Mucosa of gallbladder (tissue), 1 donor: ENCODE data around the gene TTC39B. TPM values are rescaled to one million over a fixed set of nuclear protein-coding genes. Genes with fewer than 3 reads are reported as not detected.
"Not testable (repeated sequence)": the region's sequence is repeated elsewhere in the genome, so short reads cannot be mapped to it uniquely, and the experiment has no call there.

Source experiments
- DNase-seq: peaks from one replicate; pipeline ENCODE4 v3.0.0-alpha.2; 2020; ENCODE audit warnings: low spot score
- total RNA-seq: library from RNA; stranded (reverse); gene quantifications from one replicate; pipeline ENCODE4 v1.2.1, GENCODE V29; 2021
- donor health status: DM: no; HTN: no; CAD: no.

The TTC39B gene
- total RNA-seq, result 30.2 TPM

DNA sequence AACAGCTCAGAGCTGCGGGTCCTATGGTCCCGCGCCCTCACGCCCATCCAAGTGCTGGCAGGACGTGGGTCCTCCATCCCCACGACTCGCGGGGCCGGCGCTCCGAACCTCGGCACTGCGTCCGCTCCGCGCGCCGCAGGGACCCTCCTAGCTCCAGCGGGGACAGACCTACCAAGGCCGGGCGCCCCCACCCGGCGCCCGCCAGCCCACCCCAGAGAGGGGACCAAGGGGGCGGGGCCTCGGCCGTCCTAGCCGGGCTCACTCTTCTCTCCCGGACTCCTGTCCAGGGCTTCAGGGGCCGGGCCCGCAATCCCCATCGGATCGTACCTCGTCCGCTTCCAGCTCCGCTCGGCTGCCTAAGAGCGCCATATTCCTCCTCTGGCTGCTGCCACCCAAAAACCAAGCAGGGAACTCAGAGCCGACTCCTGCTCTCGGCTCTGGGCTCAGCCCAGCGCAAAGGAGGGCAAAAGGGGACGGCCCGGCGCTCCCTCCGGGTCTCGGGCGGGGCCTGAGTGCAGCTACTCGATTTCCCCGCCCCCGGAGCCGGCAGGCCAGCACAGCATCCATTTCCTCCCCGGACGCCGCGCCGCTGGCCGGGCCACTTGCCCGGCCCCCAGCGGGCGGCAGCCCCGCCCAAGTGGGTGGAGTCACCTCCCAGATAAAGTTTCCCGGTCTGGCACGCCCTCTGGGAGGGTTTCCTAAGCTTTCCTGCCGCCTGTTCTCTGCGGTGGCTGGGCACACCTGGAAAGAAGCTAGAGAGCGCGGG, at the start of gene TTC39B:
Gene TTC39B (minus strand): TSS at position 460 of the 766 bp plus-strand sequence. CDS start 91 bp downstream, at position 369.
- peak; percentile 93 for DNase-seq

DNA sequence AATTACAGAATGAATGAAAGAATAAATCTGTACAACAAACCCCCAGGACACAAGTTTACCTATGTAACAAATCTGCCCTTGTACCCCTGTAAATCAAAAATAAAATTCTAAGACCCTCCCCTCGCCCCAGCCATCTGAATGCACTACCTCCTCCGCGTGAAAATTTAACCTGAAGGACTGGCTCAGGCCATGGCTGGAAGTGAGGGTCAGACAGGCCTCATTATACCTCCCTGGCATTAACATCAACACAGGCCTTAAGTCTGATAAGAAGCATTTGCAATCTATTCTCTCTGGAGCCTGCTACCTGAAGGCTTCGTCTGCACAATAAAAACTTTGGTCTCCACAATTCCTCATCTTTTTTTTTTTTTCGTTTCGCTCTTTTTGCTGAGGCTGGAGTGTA, 48.7 kb upstream of the TTC39B start:
- DNase-seq, result no peak

GRCh38 chr9:15354713-15355112, 47.7 kb upstream of the TTC39B start:
- DNase-seq, result no peak

GRCh38 chr9:15353892-15354291, 46.9 kb upstream of the TTC39B start:
- DNase-seq, result no peak

DNA sequence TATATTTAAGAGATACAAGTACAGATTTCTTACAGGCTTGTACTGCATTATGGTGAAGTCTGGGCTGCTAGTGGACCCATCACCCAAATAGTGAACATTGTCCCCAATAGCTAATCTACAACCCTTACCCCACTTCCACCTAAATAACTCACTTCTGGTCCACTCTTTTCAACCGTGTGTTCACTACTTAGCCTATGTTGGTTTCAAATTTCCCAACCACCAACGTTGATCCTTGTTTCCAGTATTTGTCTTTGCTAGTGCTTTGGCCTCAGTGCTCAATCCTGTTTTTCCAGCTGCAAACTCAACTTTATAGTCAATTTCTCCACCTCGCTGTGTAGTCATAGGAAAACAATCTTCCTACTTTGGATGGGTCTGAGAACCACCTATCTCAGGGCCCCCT, 45.3 kb upstream of the TTC39B start:
- DNase-seq, result no peak

DNA sequence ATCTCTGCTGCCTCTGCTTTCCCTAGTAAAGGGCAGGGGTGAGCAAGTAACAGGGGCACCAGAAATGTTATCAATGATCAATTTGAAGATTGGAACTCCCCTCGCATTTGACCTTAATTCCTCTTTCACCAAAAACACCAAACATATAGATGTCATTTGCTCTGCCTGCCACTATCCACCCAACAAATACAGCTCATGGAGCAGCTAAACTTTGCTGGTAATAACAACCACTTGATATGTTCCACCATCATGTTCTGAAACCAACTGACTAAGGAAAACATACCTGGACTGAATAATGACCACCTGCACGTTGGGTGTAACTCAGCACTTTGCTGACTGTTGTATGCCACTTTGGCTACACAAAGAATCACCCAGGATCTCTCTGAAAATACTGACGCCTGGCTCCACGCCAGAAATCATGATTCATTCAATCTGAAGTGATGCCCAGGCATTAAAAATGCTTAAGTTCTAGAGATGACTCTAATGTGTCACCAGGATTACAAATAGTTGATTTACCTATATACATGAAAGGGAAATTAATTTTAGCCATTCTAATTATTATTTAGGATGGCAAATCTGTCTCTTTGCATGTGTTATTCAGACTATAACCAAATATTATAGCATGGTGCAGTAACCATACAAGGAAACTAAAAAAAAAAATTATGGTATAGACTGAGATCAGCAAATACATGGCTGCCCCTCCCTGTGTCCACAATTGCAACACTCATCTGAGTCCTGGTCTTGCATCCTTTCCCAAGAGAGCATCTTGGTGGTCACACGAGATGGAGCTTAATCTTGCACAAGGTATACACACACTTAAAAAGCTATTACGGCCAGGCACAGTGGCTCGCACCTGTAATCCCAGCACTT, 43.1 kb upstream of the TTC39B start:
- DNase-seq, result peak; percentile 45

GRCh38 chr9:15346837-15347236, 39.8 kb upstream of the TTC39B start:
- no peak for DNase-seq

GRCh38 chr9:15344191-15344590, 37.2 kb upstream of the TTC39B start:
- DNase-seq, result no peak

- peak; percentile 56 for DNase-seq
Observed at GRCh38 chr9:15333376-15333881, 26.4 kb upstream of the TTC39B start.

DNA sequence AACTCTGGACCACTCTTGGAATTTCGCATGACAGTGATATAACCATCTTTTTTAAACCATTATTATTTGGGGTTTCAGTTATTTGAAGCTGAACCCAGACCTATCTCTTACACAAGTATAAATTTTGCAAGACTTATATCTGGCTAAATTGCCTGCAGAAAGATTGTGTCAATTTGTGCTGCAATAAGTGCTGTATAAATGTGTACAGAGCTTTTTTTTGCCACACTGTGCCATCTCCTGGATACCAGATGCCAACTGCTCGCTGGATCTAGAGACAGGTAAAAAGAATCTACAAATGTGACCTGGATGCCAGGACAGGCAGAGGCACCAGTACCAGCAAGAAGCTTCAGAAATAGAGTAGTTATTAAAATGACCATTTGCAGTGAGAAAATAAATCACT, 25.9 kb upstream of the TTC39B start:
- no peak for DNase-seq

GRCh38 chr9:15329539-15330109, 22.6 kb upstream of the TTC39B start:
- DNase-seq, result no peak

- DNase-seq, result no peak
Observed at GRCh38 chr9:15328946-15329345, 21.9 kb upstream of the TTC39B start.

- DNase-seq, result not testable (repeated sequence)
Observed at GRCh38 chr9:15322695-15323094, 15.7 kb upstream of the TTC39B start.

DNA sequence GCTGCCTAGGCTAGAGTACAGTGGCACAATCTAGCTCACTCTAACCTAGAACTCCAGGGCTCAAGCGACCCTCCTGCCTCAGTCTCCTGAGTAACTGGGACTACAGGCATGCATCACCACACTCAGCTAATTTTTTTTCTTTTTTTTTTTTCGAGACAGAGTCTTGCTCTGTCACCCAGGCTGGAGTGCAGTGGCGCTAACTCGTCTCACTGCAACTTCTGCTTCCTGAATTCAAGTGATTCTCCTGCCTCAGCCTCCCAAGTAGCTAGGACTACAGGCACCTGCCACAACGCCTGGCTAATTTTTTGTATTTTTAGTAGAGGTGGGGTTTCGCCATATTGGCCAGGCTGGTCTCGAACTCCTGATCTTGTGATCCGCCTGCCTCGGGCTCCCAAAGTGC, 12.6 kb upstream of the TTC39B start:
- not testable (repeated sequence) for DNase-seq

- DNase-seq, result no peak
Observed at GRCh38 chr9:15317836-15318235, 10.8 kb upstream of the TTC39B start.

DNA sequence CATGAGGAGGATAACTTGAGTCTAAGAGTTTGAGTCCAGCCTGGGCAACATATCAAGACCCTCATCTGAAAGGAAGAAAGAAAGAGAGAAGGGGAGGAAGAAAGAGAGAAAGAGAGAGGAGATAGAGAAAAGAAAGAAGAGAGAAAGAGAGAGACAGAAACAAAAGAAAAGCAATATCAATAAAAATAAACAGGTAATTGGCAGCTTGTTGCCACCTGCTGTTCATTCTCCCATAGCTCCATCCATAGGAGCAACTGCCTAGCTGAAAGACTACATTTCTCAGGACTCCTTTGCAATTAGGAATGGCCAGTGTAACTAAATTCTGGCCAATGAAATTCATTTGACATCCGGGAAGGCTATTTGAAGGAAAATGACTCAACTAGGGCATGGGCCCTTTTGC, 4.6 kb upstream of the TTC39B start:
- DNase-seq, result no peak

DNA sequence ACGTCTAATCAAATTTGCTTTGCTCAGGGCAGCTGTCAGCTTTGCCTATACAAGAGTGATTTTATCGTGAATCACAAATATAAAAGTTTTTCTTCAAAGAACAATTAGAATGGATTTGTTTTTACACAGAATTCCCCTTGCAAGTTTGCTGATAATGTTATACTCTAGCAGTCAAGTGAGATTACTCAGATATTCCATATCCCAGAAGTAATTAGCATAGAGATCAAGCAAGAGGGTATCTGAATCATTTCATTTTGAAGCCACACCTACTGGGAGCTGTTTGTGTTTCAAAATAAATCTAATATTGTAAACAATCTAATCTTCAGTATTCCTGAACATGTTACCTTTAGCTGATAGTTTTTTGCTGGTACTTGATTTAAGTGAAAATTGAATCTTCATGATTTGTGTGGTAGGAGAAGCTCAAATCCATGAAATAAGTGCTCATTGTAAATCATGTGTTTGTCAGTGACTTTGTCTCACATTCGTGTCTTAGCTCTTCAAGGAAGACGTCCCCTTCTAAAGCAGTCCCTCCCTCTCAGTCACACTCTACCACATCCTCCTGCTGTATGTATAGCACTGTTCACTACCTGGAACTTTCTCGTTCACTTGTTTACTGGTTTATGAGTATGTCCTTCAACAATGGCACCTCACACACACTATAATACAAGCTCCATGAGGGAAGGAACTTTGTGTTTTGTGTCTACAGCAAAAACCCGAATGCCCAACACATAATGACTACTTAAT, 3.3 kb upstream of the TTC39B start:
- no peak for DNase-seq

- DNase-seq, result no peak
Observed at GRCh38 chr9:15308511-15308910, 1.5 kb upstream of the TTC39B start.

- DNase-seq, result no peak
Observed at GRCh38 chr9:15307523-15307841, 466 bp upstream of the TTC39B start.

DNA sequence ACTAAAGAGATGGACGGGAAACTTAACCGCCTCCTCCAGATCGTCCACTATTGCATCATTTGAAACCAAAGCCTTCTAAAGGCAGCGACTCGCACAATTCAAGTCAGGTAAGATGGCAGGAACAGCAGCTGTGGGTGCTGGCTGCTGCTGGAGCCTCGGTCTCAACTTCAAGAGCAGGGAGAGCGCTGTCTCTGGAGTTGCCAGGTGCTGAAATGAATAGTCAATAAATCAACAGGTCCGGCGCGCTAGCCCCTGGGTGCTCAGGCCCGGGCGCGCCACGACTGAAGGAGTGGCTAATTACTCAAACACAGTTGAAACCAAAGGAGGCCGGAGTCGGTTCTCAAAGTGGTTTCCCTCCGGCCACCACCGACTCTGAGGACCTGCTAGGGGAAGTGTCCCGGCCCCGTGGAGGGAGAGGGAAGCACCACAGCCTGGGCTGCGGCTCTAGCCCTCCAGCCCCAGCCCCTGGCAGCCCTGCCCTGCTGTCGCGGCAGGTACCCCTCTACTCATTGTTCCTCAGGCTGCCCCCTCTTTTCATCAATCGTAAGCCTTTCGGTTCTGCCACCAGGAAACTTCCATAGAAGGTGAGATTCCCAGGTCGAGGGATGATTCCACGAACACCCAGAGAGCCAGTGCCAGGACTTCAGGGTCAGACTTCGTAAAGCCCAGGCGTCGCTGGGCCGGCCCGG, 804 bp downstream of the TTC39B start:
- DNase-seq, result peak; percentile 79

GRCh38 chr9:15305470-15305869, 1.5 kb downstream of the TTC39B start:
- no peak for DNase-seq
